Fibroblast of peridontal ligament (primary cell): ENCODE results near the gene GPR137.
"Not testable (repeated sequence)": the region's sequence is repeated elsewhere in the genome, so short reads cannot be mapped to it uniquely, and the experiment has no call there.

Experiments
- DNase-seq: peaks from one replicate; pipeline ENCODE4 v3.0.0-alpha.2; 2010; ENCODE audit errors: extremely low read depth

The GPR137 gene, protein sequence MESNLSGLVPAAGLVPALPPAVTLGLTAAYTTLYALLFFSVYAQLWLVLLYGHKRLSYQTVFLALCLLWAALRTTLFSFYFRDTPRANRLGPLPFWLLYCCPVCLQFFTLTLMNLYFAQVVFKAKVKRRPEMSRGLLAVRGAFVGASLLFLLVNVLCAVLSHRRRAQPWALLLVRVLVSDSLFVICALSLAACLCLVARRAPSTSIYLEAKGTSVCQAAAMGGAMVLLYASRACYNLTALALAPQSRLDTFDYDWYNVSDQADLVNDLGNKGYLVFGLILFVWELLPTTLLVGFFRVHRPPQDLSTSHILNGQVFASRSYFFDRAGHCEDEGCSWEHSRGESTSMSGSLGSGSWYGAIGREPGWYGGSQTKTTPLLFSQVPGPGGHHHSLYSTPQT

DNA sequence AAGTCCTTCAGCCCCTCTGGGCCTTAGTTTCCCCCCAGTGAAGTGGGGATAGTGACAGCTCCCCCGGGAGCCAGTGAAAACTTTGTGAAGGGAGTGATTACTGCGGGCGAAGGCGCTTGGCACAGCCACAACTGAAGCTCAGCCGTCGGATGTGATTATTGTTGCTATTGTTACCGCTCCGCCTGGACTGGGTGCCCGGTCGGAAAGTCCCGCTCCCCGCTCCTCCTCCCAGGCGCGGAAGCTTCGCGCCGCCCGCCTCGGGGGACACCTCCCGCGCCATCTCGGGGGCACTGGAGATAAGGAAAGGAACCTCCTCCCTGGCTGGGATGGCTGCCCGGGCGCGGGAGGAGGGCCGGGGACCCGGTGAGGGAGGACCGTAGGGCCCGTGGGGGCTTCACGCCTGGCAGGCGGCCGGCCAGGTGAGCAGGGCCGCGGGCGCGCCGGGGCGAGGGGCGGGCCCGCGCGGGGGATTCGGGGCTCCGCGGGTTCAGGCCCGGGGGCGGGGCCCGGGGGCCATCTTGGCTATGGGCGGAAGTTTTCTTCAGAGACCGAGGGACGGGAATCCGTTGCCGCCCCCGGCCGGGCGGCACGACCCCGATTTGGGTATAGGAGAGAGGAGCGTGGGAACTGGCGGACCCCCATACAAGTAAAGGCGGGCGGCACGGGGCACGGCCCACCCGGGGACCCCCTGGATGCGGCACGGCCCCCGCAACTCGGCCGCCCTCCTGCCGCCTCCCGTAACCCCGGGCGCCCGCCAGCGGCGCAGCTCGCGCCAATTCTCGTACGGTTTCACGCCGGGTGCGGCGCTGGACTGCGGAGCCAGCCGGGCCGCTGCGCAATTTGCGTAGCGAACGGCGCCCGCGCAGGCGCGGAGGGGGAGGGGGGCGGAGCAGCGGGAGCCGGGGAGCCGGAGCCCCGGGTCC lies at the start of gene GPR137:
GPR137 (plus strand) TSS at position 887 of the 923 bp plus-strand sequence. CDS start 677 bp downstream, outside the sequence.
- DNase-seq = peak; percentile 55

DNA sequence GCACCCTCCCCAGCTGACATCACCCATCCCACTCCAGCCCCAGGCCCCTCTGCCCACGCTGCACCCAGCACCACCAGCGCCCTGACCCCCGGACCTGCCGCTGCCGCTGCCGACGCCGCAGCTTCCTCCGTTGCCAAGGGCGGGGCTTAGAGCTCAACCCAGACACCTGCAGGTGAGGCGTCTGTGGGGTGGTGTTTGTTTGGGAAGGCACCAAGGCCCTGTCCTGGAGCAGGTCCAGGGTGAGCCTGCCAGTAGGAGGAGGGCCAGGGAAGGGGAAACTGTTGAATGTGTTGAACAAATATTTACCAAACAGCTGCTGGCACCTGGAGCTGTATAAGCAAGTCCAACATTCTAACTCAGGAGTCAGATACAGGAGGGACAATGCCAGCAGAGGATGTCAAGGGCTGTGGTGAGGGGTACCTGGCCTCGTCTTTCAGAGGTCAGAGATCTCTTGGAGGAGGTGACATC lies 48.1 kb upstream of the GPR137 start:
- no peak for DNase-seq

DNA sequence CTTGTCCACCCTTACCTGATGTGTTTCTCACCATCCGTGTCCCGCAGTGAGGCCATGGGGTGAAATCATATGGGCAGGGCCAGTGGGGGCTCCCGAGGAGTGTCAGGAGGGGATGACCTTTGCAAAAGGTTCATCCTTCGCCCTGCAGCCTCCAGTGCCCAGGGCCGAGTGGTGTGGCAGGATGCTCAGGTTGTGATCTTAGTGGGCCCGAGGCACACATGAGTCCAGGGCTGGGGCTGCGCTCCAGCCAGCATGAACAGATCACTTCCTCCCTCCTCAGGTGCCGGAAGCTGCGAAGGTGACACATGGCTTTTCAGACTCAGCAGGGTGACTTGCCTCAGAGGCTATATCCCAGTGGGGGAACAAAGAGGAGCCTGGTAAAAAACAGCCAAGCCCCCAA lies 47.6 kb upstream of the GPR137 start:
- DNase-seq = no peak

DNA sequence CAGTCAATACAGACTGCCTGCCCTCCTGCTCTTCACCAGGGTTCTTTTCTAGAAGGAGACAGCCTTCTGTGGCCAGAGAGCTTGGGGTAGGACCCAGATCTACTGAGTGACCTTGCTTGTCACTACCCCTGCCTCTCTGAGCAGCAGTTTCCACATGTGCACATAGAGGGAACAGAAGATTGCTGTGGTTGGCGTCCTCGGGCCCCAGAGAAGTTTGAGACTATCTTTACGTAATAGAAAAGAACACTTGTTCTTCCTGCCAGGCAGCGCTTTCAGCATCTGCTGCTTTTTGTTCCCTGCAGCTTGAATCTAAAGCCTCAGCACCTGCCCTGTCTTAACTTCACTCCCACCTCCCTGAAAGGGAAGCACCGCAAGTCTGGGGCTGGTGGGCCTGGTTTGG lies 46.6 kb upstream of the GPR137 start:
- DNase-seq = no peak

DNA sequence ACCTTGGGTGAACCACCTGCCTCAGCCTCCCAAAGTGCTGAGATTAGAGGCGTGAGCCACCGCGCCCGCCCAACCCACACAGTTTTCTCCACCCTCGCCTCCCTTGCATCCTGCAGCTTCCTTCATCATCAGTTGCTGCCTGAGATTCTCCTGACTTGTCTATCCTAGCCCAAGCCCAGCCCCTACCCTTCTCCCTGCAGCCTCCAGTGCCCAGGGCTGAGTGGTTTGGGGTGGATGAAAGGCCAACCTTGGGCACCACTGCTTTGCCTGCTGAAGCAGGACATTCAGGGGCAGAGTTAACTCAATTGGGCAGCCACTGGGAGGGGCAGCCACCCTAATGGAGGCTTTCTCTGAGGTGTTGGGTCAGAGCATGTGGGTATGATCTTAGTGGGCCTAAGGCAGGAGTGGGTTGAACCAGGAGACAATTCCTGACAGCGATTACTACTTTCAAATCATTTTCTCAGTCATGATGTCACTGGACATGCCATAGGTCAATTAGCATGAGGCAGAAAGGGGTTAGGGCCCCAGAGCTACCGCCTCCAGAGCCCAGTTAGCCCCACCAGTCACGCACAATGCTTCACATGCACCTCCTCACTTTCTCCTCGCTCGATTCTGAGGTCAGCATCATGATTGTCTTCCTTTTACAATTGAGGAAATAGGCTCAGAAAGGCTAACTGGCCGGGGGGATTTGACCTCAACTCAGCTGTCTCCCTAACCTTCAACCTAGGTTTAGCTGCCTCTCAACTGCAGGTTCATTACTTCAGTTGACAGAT lies 45.8 kb upstream of the GPR137 start:
- no peak for DNase-seq

DNA sequence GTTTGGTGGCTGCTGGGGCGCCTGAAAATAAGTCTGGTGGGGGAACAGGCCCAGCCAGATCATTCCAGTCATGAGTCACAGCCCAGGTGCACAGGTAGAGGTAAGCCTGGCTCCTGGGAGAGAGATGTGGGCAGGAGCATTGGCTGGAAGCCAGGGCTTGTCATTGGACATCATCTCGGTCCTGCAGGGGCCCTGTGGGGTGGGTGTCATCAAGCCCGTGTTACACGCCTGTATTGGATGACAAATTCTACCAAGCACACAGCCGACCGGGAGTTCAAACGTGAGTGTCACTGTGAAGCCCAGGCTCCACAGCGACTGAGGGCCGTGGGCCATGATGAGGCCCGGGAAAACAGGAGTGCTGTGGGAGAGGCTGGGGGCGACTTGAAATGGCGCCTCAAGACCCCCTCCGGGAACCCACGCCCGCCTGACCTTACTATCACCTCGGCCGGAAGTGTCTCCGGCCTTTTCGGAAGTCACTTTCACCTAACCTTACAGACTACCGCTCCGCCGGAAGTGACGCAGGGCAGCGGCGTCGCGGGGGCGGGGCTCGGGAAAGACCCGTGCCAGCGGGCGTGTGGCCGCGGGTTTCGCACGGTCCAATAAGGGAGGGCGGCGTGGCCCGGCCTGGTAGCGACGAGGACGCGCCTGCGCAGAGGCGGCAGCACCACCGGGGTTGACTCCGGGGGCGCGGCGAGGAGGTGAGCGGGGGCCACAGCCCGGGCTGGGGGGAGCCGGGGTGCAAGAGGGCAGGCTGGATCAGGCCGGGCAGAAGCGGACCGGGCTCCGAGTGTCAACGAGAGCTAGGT lies 45.0 kb upstream of the GPR137 start, which contains the start of gene FKBP2:
FKBP2 (plus strand) TSS at position 661 of the 806 bp plus-strand sequence. CDS start 1,293 bp downstream, outside the sequence.
- peak; percentile 94 for DNase-seq

DNA sequence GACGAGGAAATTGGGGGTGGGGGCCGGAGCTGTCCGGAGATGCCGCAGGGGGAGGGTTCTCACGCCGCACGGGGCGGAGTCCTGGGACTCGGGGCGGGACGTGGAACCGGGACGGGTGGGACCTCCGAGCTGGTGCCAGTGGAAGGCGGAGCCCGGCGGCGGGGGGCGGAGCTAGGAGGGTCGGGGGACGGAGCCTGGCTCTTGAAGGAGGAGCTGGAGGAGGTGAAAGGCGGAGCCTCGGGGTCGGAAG lies 44.5 kb upstream of the GPR137 start:
- DNase-seq = peak; percentile 98

DNA sequence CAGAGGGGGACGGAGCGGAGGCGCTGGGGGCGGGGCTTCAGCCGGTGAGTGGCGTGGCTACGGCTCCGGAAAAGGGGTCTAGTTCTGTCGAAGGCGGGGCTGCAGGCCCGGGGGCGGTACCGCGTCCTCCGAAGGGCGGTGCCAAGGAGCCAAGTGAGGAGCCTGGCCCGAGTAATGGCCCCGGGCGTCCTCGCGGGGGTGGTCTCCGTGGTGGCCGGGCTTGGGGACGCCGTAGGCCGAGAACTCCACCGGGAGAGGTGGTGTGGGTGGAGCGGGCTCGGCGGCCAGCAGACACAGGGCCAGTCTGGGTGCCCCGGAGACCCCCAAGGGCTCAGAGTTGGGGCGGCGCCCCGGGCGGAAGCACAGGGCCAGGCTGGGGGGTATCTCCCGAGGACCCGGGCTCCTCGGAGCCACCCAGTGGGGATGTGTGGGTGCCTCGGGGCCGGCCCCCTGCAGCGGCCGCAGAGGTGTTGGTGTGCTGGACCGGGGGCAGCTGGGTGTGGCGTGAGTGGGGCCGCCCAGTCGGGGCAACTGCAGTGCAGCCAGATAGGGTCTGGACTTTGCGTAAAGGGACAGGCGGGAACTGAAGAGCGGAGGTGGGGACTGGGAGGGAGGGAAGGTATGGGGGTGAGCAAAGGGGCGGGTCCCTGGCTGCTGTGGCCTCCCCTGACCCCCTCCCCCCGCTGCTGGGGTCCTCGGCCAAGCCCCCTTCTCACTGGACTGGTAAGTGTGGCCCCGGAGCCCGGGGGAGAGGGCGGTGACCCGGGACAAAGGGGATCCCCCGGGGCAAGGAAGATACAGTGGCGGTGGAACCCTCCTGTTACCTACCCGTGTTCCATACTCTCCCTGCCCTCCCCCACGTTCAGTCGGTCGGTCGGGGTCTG lies 43.9 kb upstream of the GPR137 start:
- DNase-seq = no peak

DNA sequence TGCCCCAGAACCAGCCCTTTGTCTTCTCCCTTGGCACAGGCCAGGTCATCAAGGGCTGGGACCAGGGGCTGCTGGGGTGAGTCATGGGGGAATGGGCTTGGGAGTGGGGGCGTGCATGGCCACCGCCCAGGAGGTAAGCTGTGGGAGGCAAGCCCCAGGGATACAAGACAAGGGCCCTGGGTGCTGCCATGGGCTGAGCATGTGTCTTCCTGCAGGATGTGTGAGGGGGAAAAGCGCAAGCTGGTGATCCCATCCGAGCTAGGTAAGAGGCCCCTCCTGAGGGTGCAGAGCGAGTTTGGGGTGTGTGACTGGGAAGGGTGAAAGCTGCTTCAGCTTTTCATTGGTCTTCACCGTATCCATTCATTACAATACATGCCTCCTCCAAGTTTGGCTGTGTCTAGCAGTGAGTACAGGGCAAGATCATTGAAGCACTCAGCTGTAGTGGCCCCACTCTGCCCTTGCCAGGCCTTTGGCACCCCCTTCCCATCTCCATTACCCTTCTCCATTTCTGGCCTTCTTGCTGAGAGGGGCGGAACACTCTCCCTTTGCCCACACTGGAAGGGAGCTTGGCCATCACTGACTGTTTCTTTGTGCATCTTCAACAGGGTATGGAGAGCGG lies 42.3 kb upstream of the GPR137 start:
- DNase-seq = no peak

DNA sequence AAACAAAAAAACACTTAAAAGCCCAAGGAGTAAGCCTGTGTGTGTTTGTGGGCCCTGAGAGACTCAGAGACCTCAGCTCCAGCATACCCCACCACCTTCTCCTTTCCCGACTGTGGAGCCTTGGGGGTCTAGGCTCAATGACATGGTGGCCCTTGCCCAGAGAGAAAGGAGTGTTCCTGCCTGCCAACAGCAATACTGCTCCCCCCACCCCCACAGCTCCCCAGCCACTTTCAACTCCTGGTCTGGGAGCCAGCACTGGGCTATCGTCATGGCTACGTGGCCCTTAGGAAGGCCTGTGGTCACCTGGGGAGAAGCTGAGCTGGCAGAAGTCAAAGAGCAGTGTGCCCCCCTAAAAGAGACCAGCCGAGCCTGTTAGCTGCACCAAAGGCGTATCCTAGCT lies 41.5 kb upstream of the GPR137 start:
- no peak for DNase-seq

DNA sequence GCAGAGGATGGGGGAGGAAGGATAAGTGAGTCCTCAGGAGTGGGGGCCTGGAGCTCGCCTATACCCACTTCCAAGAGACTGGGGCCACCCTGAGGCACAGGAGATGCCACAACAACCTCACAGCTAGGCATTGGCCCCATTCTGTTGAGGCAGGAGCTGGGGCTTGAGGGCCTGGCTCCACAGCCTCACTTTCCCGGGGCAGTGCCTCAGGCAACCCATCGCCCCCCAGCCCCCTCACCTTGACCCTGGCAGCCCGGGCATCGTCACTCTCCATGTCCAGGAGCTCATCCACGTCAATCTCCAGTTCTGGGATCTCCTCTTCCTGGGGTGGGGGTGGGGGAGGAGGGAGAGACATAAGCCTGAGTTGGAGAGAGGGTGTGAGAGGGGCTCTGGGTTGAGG lies 40.7 kb upstream of the GPR137 start:
- DNase-seq = no peak

DNA sequence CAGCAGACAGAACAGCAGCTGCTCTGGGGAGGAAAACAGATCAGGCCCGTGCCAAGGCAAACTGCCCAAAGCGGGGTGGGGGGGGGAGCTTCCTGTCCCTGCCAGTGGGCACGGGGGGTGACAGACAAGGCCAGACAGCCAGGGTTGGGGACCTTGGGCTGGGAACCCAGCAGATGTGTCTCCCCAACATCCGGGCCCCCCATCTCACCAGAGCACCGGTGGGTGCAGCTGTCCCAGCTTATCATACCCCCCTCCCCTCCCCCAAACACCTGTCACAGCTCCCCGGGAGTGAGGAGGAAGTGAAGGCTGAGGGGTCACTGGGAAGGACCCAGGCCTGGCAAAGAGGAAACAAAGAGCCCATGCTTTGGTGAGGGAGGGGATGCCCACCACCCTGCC lies 40.2 kb upstream of the GPR137 start:
- no peak for DNase-seq

DNA sequence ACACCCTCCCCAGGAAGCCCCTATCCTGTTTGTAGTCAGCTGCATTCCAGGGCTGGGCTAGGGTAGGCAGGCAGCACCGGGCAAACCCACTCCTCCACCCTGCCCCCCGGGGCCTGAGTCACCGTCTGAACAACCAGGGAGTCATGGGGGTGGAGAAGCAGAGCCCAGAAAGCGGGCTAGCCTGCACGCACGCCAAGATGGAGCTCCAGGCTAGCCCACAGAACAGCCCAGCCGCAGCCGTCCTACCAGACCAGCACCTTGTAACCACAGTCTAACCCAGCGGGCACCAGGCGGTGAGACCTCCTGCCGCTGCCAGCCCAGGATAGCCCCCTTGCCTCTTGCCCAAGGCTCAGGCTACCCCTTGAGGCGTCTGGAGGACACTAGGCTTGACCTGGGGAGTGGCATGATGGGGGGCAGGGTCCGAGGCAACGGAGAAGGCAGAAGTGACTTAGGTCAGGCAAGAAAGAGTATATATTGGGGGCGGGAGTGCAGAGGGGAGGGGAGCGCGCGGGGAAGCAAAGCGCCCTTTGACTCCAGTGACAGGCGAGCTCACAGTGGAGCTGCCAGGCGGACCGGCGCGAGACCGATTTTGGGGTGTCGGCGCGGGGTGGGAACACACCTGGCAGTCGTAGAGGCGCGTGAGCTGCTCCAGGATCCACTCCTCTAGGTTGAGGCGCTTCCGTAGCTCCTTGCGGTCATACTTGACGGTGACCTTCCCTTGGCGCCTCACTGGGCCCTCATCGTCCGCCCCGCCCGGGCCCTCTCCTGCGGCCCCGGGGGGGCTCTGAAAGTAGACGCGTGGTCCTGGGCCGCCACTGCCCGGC lies 39.6 kb upstream of the GPR137 start:
- DNase-seq = peak; percentile 77

DNA sequence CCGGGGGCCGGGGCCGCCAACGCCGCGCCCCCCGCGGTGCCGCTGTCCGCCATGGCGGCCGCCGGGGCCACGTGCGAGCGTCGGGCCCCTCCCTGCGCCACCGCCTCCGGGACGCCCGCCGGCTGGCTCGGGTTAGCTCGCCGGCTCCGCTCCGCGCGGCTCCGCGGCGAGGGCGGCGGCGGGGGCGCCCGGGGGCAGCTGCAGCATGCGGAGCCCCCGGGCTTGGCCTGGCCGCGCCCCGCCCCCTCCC lies 39.1 kb upstream of the GPR137 start:
- DNase-seq = not testable (repeated sequence)

DNA sequence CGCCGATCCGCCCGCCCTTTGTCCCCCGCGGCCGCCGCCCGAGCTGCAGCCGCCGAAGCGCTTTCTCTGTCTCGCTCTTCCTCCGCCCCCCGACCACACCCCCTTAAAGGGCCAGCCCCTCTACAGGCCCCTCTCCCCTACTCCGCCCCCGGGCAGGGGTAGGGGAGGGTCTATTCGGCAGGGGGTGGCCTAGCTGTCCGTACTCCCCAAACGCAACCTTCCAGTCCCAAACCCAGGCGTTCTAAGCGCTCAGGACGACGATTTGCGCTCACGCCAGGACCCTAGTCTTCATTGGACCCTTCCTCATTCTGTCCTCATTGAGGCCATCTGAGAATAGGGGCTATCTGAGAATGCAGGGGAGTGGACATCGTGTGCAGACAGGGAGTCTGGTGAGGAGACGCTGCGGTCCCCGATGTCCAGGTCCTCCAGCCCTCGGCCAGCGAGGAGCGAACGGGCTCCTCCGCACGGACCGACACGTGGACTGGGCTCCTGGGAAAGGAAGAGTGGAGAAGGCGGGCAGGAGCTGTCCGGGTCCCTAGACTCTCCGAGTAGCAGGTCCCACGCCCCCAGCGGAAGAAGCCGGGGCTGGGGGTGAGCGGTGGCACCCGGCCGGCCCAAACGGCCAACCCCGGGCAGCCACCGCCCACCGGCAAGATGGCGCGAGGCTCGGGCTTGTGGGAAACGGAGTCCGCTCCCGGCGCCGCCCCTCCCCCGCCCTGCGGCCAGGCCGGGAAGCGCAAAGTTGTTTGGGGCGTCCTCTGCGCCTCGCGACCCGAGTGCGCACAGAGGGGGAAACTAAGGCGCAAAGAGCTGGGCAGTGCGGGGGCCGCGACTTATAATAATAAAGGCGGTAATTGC lies 38.5 kb upstream of the GPR137 start, which contains the start of gene PPP1R14B:
PPP1R14B (minus strand) TSS at position 73 of the 858 bp plus-strand sequence. CDS start 270 bp downstream, outside the sequence.
- DNase-seq = peak; percentile 68

DNA sequence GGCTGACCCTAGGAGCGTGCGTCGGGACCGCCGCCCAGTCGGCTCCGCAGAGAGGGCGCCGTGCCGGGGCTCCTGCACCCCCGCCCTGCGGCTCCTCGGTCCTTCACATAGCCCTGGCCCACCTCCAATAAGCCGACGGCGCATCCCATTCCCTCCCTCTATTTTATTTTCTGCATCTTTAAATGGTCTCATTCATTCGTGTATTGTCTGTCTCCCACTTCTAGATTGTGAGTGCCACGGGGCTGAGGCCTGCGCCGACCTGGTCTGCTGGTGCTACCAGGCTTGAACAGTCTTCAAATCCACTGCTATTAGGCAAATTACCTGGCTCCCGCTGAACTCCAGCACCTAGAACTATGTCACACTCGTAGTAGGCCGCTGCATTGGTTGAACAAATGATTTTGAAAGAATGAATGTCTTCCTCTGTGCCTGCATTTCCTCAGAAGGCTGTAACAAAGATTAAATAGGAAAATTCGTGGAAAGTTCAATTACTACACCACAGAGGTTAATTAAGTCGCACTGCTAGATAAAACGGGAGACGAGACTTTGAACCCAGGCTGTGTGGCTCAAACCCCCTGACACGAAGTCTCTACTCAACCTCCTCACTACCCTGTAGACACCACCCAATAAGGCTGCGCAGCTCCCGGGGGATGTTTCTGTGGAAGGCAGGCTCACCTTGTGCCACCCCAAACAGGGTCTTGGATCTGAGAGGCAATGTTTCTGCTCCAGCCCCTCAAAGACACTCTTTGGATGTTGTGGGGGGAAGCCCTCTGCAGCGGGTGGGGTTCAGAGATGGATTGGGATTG lies 37.7 kb upstream of the GPR137 start:
- no peak for DNase-seq

DNA sequence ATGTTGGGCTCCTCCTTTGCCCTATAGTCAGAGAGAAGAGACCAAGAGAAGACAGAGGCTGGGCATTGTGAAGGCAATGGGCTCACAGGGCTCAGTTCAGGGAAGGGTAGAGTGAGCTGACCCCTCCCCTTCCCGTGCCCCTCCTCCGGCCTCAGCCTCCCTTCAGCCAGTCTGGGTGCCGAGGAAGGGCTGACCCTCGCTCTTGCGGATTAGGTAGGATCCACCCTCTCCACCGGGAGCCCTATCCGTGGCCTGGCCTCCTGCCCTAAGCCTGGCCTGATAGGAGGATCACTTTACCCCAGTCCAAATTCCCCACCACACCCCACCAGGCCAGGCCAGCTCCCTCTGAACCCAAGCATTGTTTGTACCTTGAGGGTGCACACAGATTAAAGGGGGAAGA lies 37.1 kb upstream of the GPR137 start:
- DNase-seq = no peak
